ENCODE data around the gene SLC25A33.

Gene SLC25A33

DNA sequence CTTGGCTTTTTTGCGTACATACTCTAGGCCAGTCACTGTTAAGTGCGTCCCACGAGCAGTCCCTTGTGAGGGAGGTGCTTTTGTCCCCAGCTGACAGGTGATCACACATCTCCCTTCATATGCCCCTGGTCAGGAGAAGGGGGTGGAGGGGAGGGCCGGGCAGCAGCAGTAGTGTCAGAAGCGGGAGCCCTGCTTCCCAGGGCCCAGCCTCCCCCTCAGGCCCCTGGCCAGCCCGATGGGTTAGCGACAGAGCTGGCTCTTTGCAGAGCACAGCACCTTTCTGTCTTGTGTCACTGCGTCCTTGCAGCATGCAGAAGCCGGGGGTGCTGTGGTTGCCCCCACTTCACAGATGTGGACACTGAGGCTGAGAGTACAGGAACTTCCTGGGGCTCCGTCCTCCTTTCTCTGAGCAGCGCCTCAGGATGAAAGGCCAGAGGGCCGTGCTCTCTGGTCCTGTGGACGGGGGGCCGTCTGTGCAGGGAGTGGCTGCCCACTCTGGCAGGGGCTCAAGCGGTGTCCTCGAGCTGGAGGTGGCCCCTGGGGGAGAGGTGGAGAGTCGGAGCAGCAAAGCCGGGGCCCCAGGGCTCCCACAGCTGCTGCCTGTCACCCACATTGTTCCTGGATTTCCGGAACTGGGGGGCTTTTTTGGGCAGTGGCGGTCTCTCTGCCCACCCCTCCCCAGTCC is 55.3 kb downstream of the SLC25A33 start:
- H3K36me3 ChIP-seq = peaks cover 5% of the 10 kb centered on the region
- H3K9me3 ChIP-seq = no peaks in the 10 kb centered on the region
- no peak for TF ChIP-seq CTCF (IDR thresholded peaks at IDR 0.05)
- no peak overlapping the region for H3K27ac ChIP-seq
- H3K27me3 ChIP-seq = peaks cover 7% of the 10 kb centered on the region
- H3K4me1 ChIP-seq (ENCODE audit: control insufficient read depth in 1 of 2, insufficient read depth in 1 of 2, low read depth in 1 of 2, low read length in 1 of 2) = peaks cover 10 to 11% of the 10 kb centered on the region in 2 experiments
- no peak overlapping the region for H3K4me3 ChIP-seq (ENCODE audit: low read depth in 1 of 2, low read length in 1 of 2)

- Histone ChIP-seq H3K4me1 (ENCODE audit: control insufficient read depth in 1 of 2, insufficient read depth in 1 of 2, low read depth in 1 of 2, low read length in 1 of 2) (peaks cover 8% of the 10 kb centered on the region in 2 experiments), H3K27ac (no peak overlapping the region), H3K4me3 (ENCODE audit: low read depth in 1 of 2, low read length in 1 of 2) (no peak overlapping the region), H3K36me3 (peaks cover 5% of the 10 kb centered on the region), H3K27me3 (no peaks in the 10 kb centered on the region), H3K9me3 (no peaks in the 10 kb centered on the region)
- no peak for TF ChIP-seq CTCF (IDR thresholded peaks at IDR 0.05)
Observed at GRCh38 chr1:9595156-9595967, 56.1 kb downstream of the SLC25A33 start.

DNA sequence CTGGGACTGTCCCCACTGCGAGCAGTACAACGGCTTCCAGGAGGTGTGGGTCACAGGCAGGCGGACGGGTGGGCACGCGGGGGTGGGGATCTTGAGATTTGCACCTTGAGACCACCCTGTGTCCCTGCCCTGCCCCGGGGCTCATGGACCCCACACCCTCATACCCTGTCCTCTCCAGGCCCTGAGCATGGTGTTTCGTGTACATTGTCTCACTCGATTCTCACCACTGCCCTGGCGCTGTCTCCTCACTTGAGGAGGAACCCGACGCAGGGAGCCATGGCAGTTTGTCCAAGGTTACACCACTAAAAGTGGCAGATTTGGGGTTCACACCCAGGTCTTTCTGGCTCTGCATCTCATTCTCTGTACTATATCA is 56.7 kb downstream of the SLC25A33 start:
- no peaks in the 10 kb centered on the region for H3K9me3 ChIP-seq
- H3K27ac ChIP-seq = no peak overlapping the region
- H3K4me3 ChIP-seq (ENCODE audit: low read depth in 1 of 2, low read length in 1 of 2) = no peak overlapping the region
- H3K4me1 ChIP-seq (ENCODE audit: control insufficient read depth in 1 of 2, insufficient read depth in 1 of 2, low read depth in 1 of 2, low read length in 1 of 2) = peaks cover 8% of the 10 kb centered on the region in 2 experiments
- peaks cover 5% of the 10 kb centered on the region for H3K36me3 ChIP-seq
- H3K27me3 ChIP-seq = no peaks in the 10 kb centered on the region
- no peak for TF ChIP-seq CTCF (IDR thresholded peaks at IDR 0.05)

DNA sequence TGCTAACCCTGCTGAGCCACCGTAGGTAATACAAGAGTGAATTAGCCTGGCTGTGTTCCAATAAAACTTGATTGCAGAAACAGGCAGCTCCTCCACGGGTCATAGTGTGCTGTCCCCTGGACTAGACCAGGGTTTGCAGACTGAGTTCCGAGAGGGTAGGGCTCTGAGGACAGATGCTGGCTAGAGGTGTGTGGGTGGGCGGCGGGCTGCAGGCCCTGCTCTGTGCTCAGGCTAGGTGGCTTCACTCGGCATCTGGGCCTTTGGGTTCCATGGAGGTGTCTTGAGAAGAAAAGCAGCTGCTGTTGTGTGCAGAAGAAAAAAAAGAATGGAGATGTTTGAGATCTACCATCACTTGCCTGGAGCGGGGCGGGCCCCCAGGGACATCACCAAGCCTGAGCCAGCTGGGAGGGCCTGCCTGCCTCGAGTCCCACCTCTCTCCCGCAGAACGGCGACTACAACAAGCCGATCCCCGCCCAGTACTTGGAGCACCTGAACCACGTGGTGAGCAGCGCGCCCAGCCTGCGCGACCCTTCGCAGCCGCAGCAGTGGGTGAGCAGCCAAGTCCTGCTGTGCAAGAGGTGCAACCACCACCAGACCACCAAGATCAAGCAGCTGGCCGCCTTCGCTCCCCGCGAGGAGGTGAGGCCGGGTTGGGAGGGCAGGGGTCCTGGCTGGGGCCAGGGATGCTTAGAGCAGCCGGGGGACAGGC is 57.3 kb downstream of the SLC25A33 start:
- Histone ChIP-seq H3K4me1 (ENCODE audit: control insufficient read depth in 1 of 2, insufficient read depth in 1 of 2, low read depth in 1 of 2, low read length in 1 of 2) (peaks cover 8% of the 10 kb centered on the region in 2 experiments), H3K27me3 (no peaks in the 10 kb centered on the region), H3K4me3 (ENCODE audit: low read depth in 1 of 2, low read length in 1 of 2) (no peak overlapping the region), H3K36me3 (peaks cover 8% of the 10 kb centered on the region), H3K27ac (no peak overlapping the region), H3K9me3 (no peaks in the 10 kb centered on the region)
- TF ChIP-seq CTCF (IDR thresholded peaks at IDR 0.05) = no peak

DNA sequence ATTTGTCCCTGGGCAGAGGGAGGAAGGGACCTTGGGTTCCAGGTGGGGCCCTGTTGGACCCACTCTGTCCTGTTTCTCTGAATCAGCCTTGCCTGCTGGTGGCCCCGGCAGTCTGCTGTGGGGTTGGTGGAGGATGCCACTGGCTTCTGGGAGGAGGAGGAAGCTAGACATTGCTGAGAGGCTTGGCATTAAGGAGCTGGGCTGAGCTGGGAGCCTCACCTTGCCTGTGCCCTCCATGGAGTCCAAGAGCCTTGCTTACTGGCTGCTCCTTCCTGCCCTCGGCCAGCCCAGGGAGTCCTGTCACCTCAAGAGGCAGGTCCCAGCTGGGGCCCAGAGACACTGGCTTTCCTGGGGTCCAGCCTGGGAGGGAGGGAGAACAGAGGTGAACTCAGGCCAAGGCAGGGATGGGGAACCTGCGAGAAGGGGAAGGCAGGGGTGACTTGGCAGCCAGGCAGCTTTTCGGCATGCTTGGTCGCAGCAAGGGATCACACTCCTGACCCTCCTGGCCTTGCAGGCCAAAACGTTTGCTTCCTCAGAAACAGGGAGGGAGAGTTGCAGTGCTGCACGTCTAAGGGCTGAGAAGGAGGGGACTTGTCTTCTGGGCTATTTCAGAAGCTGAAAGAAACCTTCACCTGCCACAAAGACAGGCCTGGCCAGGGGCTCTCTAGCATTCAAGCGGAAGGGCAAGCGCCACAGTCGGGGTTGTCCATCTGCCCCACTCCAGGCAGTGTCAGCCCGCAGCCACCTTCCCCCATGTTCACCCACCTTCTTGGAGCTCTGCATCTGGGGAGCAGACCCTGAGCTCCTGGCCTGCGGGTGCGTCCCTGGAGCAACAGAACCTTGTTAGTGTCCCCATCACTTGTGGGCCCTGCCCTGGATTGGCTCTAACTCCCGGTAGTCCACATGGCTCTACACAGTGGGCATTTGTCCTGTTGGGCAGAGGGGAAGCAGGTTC is 58.4 kb downstream of the SLC25A33 start:
- Histone ChIP-seq H3K9me3 (no peaks in the 10 kb centered on the region), H3K27me3 (no peaks in the 10 kb centered on the region), H3K27ac (no peak overlapping the region), H3K4me1 (ENCODE audit: control insufficient read depth in 1 of 2, insufficient read depth in 1 of 2, low read depth in 1 of 2, low read length in 1 of 2) (peaks cover 8% of the 10 kb centered on the region in 2 experiments), H3K36me3 (peaks cover 14% of the 10 kb centered on the region), H3K4me3 (ENCODE audit: low read depth in 1 of 2, low read length in 1 of 2) (no peak overlapping the region)
- no peak for TF ChIP-seq CTCF (IDR thresholded peaks at IDR 0.05)
